Activated CD4-positive, alpha-beta T cell treated with anti-CD3 and anti-CD28 coated beads, Interleukin-2, amount 10 ng/mL, durations not matched to agents 24 days and 14 days (primary cell): Measurements from ENCODE around the gene ARF3. TPM values are rescaled to one million over a fixed set of nuclear protein-coding genes. Genes with fewer than 3 reads are reported as not detected.

Source experiments
- DNase-seq: peaks from one replicate; pipeline ENCODE4 v3.0.0; 2022
- H3K27ac Mint-ChIP-seq: one replicate; pipeline ENCODE4 v1.8.0; 2022; ENCODE audit warnings: mild to moderate bottlenecking, mixed read lengths
- H3K27me3 Mint-ChIP-seq: one replicate; pipeline ENCODE4 v1.8.0; 2022; ENCODE audit warnings: mixed read lengths
- H3K36me3 Mint-ChIP-seq: one replicate; pipeline ENCODE4 v1.8.0; 2022; ENCODE audit warnings: low read depth, mild to moderate bottlenecking, mixed read lengths
- H3K4me1 Mint-ChIP-seq: one replicate; pipeline ENCODE4 v1.8.0; 2021; ENCODE audit warnings: mixed read lengths
- H3K4me3 Mint-ChIP-seq: one replicate; pipeline ENCODE4 v1.8.0; 2022; ENCODE audit warnings: mild to moderate bottlenecking, moderate library complexity, mixed read lengths
- H3K9me3 Mint-ChIP-seq: one replicate; pipeline ENCODE4 v1.8.0; 2021; ENCODE audit warnings: mixed read lengths
- intact Hi-C: fragments of 100-400 bp; cut with micrococcal nuclease; formaldehyde crosslinking; loops from one replicate; pipeline ENCODE4 v1.15.1; 2023
- total RNA-seq: library from RNA; stranded (reverse); gene quantifications from 2 replicates; pipeline ENCODE4 v1.2.3, GENCODE V29; 2022

The ARF3 gene
- total RNA-seq, 1 donor from 2014 or later: 112 TPM

DNA sequence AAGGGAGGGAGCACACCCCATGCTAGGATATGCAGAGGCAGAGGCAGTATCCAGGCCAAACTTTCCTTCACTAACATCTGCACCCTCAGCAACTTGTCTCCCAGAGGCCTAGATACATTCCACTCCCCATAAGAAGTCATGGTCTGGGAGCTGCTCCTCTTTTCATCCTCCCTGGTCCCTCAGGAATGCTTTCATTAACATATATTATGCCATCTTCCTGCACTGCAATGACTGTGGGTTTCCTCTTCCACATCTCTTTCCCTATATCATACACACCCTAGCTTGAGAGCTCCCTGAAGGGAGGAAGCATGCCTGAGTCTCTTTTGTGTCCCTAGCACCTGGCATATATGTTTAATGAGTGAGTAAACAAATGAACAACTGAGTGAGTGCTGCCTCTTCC, 33.3 kb upstream of the ARF3 start:
- H3K4me1 Mint-ChIP-seq: peaks cover 10% of the 10 kb centered on the region
- no peak overlapping the region for H3K27ac Mint-ChIP-seq
- H3K9me3 Mint-ChIP-seq: no peaks in the 10 kb centered on the region
- DNase-seq: no peak
- no peaks in the 10 kb centered on the region for H3K36me3 Mint-ChIP-seq
- no peak overlapping the region for H3K4me3 Mint-ChIP-seq
- intact Hi-C loops: no loop called here
- peaks cover 62% of the 10 kb centered on the region for H3K27me3 Mint-ChIP-seq

DNA sequence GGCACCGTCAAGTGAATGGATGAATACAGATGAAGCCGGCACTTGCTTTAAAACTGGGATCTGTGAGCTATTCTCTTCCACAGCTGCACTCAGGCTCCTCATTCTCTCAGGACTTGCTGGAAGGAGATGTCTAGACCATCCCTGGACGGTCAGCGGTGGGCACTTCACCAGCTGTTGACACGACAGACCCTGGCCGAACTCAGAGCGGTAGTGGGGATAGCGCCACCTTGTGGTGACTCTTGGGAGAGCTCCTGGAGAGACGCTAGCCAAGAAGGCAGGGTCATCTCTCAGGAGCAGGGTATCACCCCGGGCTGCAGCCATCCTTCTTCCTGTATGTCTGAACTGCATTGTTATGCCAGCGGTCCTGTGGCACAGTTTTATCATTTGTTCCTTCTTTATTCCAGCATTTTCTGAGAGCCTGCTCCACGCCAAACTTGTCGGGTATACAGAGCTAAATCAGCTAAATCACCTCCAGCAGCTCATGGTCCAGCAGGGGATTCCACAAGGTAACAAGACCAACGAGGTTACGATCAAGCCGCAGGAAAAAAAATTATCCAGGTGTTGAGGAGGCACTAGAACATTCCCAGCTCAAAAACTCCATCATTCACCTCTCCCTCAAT, 30.9 kb upstream of the ARF3 start:
- Mint-ChIP-seq H3K4me3 (no peak overlapping the region), H3K4me1 (peaks cover 7% of the 10 kb centered on the region), H3K36me3 (no peaks in the 10 kb centered on the region), H3K27me3 (peaks cover 66% of the 10 kb centered on the region), H3K27ac (no peak overlapping the region), H3K9me3 (no peaks in the 10 kb centered on the region)
- peak; percentile 93 for DNase-seq
- intact Hi-C loops: loop anchor here (1.0 to 2.0 kb wide), 2 partner anchors 9 to 15 kb away; no protein-coding TSS in a partner anchor

GRCh38 chr12:48986720-48987291, 29.5 kb upstream of the ARF3 start:
- no peaks in the 10 kb centered on the region for H3K36me3 Mint-ChIP-seq
- H3K27me3 Mint-ChIP-seq: peaks cover 74% of the 10 kb centered on the region
- H3K27ac Mint-ChIP-seq: no peak overlapping the region
- intact Hi-C loops: no loop called here
- no peak overlapping the region for H3K4me3 Mint-ChIP-seq
- no peak for DNase-seq
- peaks cover 15% of the 10 kb centered on the region for H3K4me1 Mint-ChIP-seq
- no peaks in the 10 kb centered on the region for H3K9me3 Mint-ChIP-seq

- Mint-ChIP-seq H3K27me3 (peaks cover 80% of the 10 kb centered on the region), H3K27ac (no peak overlapping the region), H3K36me3 (no peaks in the 10 kb centered on the region), H3K4me1 (peaks cover 23% of the 10 kb centered on the region), H3K9me3 (no peaks in the 10 kb centered on the region), H3K4me3 (no peak overlapping the region)
- DNase-seq: no peak
- intact Hi-C loops: no loop called here
Observed at GRCh38 chr12:48985901-48986300, 28.6 kb upstream of the ARF3 start.

DNA sequence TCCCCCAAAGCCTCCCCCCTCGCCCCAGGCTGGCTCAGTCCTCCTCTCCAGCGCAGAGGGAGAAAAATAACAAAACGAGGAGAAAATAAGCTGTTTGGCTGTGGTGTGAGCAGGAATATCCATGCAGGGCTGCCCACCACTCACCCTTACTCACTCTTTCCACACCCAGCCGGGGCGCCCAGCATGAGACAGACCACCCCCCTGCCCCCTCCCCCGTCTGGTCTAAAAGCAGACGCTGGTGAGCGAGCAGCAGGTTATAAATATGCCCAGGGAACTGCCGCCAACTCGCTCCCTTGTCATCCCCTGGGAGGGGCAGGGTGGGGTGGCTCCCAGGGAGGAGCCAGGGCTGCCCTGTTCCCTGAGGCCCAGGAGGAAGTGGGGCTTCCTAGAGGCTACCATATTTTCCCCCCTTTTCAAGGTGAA, 28.2 kb upstream of the ARF3 start:
- H3K4me3 Mint-ChIP-seq: no peak overlapping the region
- intact Hi-C loops: no loop called here
- peaks cover 27% of the 10 kb centered on the region for H3K4me1 Mint-ChIP-seq
- H3K9me3 Mint-ChIP-seq: no peaks in the 10 kb centered on the region
- peaks cover 80% of the 10 kb centered on the region for H3K27me3 Mint-ChIP-seq
- H3K27ac Mint-ChIP-seq: no peak overlapping the region
- no peaks in the 10 kb centered on the region for H3K36me3 Mint-ChIP-seq
- DNase-seq: no peak

DNA sequence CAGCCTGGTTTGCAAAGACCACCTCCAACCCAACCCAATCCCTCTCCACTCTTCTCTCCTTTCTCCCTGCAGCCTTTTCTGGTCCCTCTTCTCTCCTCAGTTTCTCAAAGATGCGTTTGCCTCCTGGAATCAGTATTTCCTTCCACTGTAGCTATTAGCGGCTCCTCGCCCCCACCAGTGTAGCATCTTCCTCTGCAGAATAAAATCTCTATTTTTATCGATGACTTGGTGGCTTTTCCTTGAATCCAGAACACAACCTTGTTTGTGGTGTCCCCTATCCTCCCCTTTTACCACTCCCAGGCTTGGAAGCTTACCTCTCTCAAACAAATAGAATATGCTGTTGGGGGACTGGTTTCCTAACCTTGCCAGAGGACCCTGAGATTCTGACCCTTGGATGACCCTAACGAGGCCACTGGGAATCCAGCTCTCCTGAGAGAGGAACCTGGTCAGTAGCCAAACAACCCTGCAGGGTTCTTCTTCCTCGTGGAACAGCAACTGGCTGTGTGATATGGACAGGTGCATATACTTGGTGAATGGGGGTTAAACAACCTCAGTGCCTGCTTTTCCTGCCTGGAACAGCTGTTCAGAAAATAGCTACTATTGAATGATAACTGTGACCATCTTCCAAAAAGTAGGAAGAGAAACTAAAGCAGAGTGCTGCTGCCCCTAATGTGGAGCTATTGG, 25.3 kb upstream of the ARF3 start:
- Mint-ChIP-seq H3K36me3 (peaks cover 2% of the 10 kb centered on the region), H3K4me1 (peaks cover 45% of the 10 kb centered on the region), H3K9me3 (no peaks in the 10 kb centered on the region), H3K27ac (no peak overlapping the region), H3K4me3 (peak overlapping the region; percentile 73), H3K27me3 (peaks cover 84% of the 10 kb centered on the region)
- intact Hi-C loops: loop anchor here (5.0 kb wide), 1 partner anchor 980 kb away; the partner anchor contains the start of gene COL2A1
- peak; percentile 55 for DNase-seq

DNA sequence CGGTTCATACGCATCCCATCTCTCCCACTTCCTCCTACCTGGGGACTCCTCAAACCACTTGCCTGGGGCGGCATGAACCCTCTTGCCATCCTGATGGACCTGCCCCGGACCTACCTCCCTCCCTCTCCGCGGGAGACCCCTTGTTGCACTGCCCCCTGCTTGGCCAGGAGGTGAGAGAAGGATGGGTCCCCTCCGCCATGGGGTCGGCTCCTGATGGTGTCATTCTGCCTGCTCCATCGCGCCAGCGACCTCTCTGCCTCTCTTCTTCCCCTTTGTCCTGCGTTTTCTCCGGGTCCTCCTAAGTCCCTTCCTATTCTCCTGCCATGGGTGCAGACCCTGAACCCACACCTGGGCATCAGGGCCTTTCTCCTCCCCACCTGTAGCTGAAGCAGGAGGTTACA, 24.5 kb upstream of the ARF3 start:
- DNase-seq: no peak
- H3K4me1 Mint-ChIP-seq: peaks cover 53% of the 10 kb centered on the region
- no peaks in the 10 kb centered on the region for H3K9me3 Mint-ChIP-seq
- H3K27me3 Mint-ChIP-seq: peaks cover 85% of the 10 kb centered on the region
- H3K27ac Mint-ChIP-seq: peak overlapping the region; percentile 58
- intact Hi-C loops: loop anchor here (5.0 kb wide), 1 partner anchor 979 kb away; the partner anchor contains the start of gene COL2A1
- peaks cover 2% of the 10 kb centered on the region for H3K36me3 Mint-ChIP-seq
- H3K4me3 Mint-ChIP-seq: peak overlapping the region; percentile 73

- H3K4me1 Mint-ChIP-seq: peaks cover 55% of the 10 kb centered on the region
- no peaks in the 10 kb centered on the region for H3K9me3 Mint-ChIP-seq
- peak overlapping the region; percentile 73 for H3K4me3 Mint-ChIP-seq
- peak overlapping the region; percentile 58 for H3K27ac Mint-ChIP-seq
- DNase-seq: peak; percentile 86
- H3K36me3 Mint-ChIP-seq: peaks cover 2% of the 10 kb centered on the region
- peaks cover 87% of the 10 kb centered on the region for H3K27me3 Mint-ChIP-seq
- intact Hi-C loops: loop anchor here (1.0 to 5.0 kb wide), 3 partner anchors 10 to 979 kb away; partner anchors contain the start of genes COL2A1 and WNT10B
Observed at GRCh38 chr12:48980953-48981756, 23.9 kb upstream of the ARF3 start.

- H3K4me1 Mint-ChIP-seq: peaks cover 55% of the 10 kb centered on the region
- intact Hi-C loops: loop anchor here (1.0 to 5.0 kb wide), 3 partner anchors 9 to 978 kb away; partner anchors contain the start of genes COL2A1 and WNT10B
- H3K27ac Mint-ChIP-seq: peak overlapping the region; percentile 21
- H3K4me3 Mint-ChIP-seq: peak overlapping the region; percentile 73
- H3K9me3 Mint-ChIP-seq: no peaks in the 10 kb centered on the region
- peak; percentile 77 for DNase-seq
- H3K27me3 Mint-ChIP-seq: peaks cover 87% of the 10 kb centered on the region
- peaks cover 2% of the 10 kb centered on the region for H3K36me3 Mint-ChIP-seq
Observed at GRCh38 chr12:48980389-48980952, 23.2 kb upstream of the ARF3 start.

DNA sequence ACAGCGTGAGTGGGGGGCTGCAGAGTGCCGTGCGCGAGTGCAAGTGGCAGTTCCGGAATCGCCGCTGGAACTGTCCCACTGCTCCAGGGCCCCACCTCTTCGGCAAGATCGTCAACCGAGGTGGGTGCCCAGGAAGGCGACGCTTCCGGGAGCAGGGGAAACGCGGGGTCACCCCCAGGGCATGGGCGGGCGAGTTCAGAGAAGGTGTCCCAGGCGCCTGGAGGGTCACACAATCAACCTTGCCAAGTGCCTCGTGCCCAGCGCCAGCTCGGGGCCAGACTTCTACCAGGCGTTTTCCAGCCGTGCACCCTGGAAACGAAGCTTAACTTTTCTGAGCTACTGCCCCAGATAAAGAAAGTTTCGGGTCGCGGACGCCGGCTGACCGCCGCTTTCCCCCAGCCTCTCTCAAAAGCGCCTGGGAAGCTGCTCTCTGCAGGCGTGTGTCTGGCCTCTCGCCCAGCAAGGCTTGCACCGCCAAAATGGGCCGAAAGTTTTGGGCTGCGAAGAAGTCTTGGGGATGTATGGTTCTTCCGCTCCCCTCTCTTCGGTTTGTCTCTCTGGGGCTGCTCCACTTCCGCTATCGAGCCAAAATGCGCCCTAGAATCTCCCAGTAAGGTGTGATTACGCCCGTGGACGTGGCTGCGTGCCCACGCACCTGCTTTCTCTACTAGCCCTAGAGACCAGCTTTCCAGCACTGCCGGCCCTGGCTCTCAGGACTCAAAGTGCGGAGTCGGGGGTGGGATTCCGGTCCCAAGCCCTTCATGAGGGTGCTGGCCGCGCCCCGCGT, 22.5 kb upstream of the ARF3 start:
- Mint-ChIP-seq H3K27me3 (peaks cover 87% of the 10 kb centered on the region), H3K27ac (no peak overlapping the region), H3K9me3 (no peaks in the 10 kb centered on the region), H3K4me1 (peaks cover 55% of the 10 kb centered on the region), H3K4me3 (peak overlapping the region; percentile 73), H3K36me3 (peaks cover 2% of the 10 kb centered on the region)
- intact Hi-C loops: loop anchor here (1.0 to 5.0 kb wide), 7 partner anchors 8 to 977 kb away; partner anchors contain the start of genes COL2A1, DDX23 and WNT10B
- DNase-seq: peak; percentile 82

- H3K36me3 Mint-ChIP-seq: peaks cover 2% of the 10 kb centered on the region
- H3K27me3 Mint-ChIP-seq: peaks cover 88% of the 10 kb centered on the region
- peak overlapping the region; percentile 73 for H3K4me3 Mint-ChIP-seq
- H3K27ac Mint-ChIP-seq: peak overlapping the region; percentile 67
- H3K9me3 Mint-ChIP-seq: no peaks in the 10 kb centered on the region
- peaks cover 55% of the 10 kb centered on the region for H3K4me1 Mint-ChIP-seq
- intact Hi-C loops: loop anchor here (1.0 to 5.0 kb wide), 4 partner anchors 9 to 363 kb away; partner anchors contain the start of gene DDX23
- peak; percentile 71 for DNase-seq
Observed at GRCh38 chr12:48978741-48979601, 21.7 kb upstream of the ARF3 start.

DNA sequence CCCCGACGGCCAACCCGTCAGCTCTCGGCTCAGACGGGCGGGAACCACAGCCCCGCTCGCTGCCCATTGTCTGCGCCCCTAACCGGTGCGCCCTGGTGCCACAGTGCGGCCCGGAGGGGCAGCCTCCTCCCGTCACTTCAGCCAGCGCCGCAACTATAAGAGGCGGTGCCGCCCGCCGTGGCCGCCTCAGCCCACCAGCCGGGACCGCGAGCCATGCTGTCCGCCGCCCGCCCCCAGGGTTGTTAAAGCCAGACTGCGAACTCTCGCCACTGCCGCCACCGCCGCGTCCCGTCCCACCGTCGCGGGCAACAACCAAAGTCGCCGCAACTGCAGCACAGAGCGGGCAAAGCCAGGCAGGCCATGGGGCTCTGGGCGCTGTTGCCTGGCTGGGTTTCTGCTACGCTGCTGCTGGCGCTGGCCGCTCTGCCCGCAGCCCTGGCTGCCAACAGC, 21.0 kb upstream of the ARF3 start, which contains the start of gene WNT1:
TSS of gene WNT1 (plus strand) at position 32 of the 450 bp plus-strand sequence. CDS start at position 361, 329 bp downstream.
- Mint-ChIP-seq H3K36me3 (peaks cover 2% of the 10 kb centered on the region), H3K4me1 (peaks cover 52% of the 10 kb centered on the region), H3K9me3 (no peaks in the 10 kb centered on the region), H3K27ac (peak within 1 kb of the TSS; percentile 72), H3K27me3 (peaks cover 86% of the 10 kb centered on the region), H3K4me3 (peak within 1 kb of the TSS; percentile 73)
- intact Hi-C loops: loop anchor here (2.0 to 5.0 kb wide), 2 partner anchors 126 to 364 kb away; partner anchors contain the start of gene DDX23
- DNase-seq: peak; percentile 70
